Lower leg skin (tissue), 3 donors: ENCODE measurements around the gene OR10C1.

ENCODE experiments used
- CTCF ChIP-seq, 3 donors: fragments of 450-650 bp; IDR thresholded peaks; one replicate each; pipeline ENCODE4 v1.5.1; 2016; ENCODE audit warnings: antibody characterized with exemption in 3 of 3, mild to moderate bottlenecking in 3 of 3, moderate library complexity in 2 of 3
- POLR2A ChIP-seq, 2 donors: fragments of 450-650 bp; IDR thresholded peaks; one replicate each; pipeline ENCODE4 v1.6.1; 2016 to 2017; ENCODE audit warnings: antibody characterized with exemption in 2 of 2, mild to moderate bottlenecking in 1 of 2, moderate library complexity in 1 of 2

- TF ChIP-seq CTCF (IDR thresholded peaks at IDR 0.05) = no peak
- TF ChIP-seq POLR2A (IDR thresholded peaks at IDR 0.05) = no peak
Observed at GRCh38 chr6:29479560-29479959, 40.5 kb downstream of the OR10C1 start.
